Measurements from ENCODE around the gene CTNND2.

GRCh38 chr5:11906497-11906896, 2.3 kb upstream of the CTNND2 start:
- TF ChIP-seq CTCF (IDR thresholded peaks at IDR 0.05; ENCODE audit: low read depth, low read length, missing input control) (no peak), TAF1 (conservative IDR thresholded peaks at IDR 0.05) (no peak), ZBTB33 (IDR thresholded peaks at IDR 0.05) (no peak), EGR1 (IDR thresholded peaks at IDR 0.05; ENCODE audit: low read depth in 2 of 2) (no peak), MAX (IDR thresholded peaks at IDR 0.05) (no peak), YY1 (IDR thresholded peaks at IDR 0.05) (no peak), JUND (IDR thresholded peaks at IDR 0.05) (no peak)
